Measurements from ENCODE around the gene FABP3.

FABP3 gene

GRCh38 chr1:31324992-31325391 lies 47.9 kb downstream of the FABP3 start:
- Mint-ChIP-seq H3K27ac (no peak overlapping the region), H3K4me3 (no peak overlapping the region), H3K36me3 (peaks cover 35% of the 10 kb centered on the region), H3K9me3 (no peaks in the 10 kb centered on the region), H3K4me1 (no peaks in the 10 kb centered on the region)
- ATAC-seq (no peak), DNase-seq (ENCODE audit: low spot score in 2 of 2) (no peak)

DNA sequence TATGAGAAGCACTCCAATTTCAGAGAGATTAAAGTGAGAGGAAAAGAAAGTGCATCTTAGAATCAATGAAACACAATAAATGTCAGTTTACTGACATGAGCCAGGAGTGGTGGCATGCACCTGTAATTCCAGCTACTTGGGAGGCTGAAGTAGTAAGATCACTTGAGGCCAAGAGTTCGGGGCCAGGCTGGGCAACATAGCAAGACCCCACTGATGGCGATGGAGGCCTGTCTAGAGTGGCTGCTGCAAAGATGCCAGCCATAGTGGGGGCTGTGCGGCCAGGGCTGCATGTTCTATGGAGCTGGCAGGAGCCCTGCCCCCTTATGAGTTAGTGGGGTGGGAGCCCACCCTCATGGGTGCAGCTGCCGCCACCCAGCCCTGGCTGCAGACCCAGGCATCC lies 48.8 kb downstream of the FABP3 start:
- Mint-ChIP-seq H3K36me3 (peaks cover 44% of the 10 kb centered on the region), H3K4me3 (no peak overlapping the region), H3K9me3 (no peaks in the 10 kb centered on the region), H3K27ac (no peak overlapping the region), H3K4me1 (no peaks in the 10 kb centered on the region)
- DNase-seq (ENCODE audit: low spot score in 2 of 2) (no peak), ATAC-seq (no peak)

- Mint-ChIP-seq H3K36me3 (peaks cover 83% of the 10 kb centered on the region), H3K9me3 (no peaks in the 10 kb centered on the region), H3K4me1 (no peaks in the 10 kb centered on the region), H3K27ac (no peak overlapping the region), H3K4me3 (no peak overlapping the region)
- ATAC-seq (no peak), DNase-seq (ENCODE audit: low spot score in 2 of 2) (no peak)
Observed at GRCh38 chr1:31318146-31318545, 54.7 kb downstream of the FABP3 start.

- H3K36me3 Mint-ChIP-seq, result peaks cover 88% of the 10 kb centered on the region
Observed at GRCh38 chr1:31315902-31316301, 57.0 kb downstream of the FABP3 start.

More at GRCh38 chr1:31315902-31316301, 57.0 kb downstream of the FABP3 start:
- DNase-seq (ENCODE audit: low spot score in 2 of 2) (no peak), ATAC-seq (no peak)
- no peak overlapping the region for H3K4me3 Mint-ChIP-seq
- no peaks in the 10 kb centered on the region for H3K9me3 Mint-ChIP-seq
- H3K4me1 Mint-ChIP-seq, result no peaks in the 10 kb centered on the region
- no peak overlapping the region for H3K27ac Mint-ChIP-seq

All from stimulated activated effector memory CD8-positive, alpha-beta T cell treated with anti-CD3 and anti-CD28 coated beads, Interleukin-12 subunit alpha, Interleukin-12 subunit beta, amount 100 ng/mL, for 72 hours (primary cell).